ENCODE data around the gene NLGN4X. TPM values are rescaled to one million over a fixed set of nuclear protein-coding genes. Genes with fewer than 3 reads are reported as not detected.

The NLGN4X gene
- total RNA-seq, 1 experiment from 2014 or later, result not detected

DNA sequence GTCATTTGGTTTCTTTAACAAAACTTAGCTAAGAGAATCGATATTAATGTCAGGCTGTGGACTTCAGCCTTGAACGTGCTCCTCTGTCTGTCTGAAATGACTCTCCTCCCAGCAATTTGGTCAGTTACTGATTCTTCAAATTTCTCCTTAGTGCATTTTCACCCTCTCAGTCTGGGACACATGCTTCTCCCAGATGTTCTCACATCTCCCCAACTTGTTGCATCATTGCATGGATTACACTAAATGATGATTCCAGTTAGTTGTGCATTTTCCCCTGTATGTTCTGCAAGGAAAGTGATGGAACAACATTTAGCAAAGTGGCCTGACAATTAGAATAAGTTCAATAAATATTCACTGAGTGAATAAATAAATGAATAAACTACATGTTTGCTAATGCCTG, 94.4 kb downstream of the NLGN4X start:
- CTCF ChIA-PET, result no interaction called here
- Histone ChIP-seq H3K4me1 (ENCODE audit: control insufficient read depth, insufficient read depth, low read length) (no peaks in the 10 kb centered on the region), H3K9me3 (ENCODE audit: control insufficient read depth, insufficient read depth, low read depth, low read length) (no peaks in the 10 kb centered on the region), H3K4me3 (ENCODE audit: low read depth in 2 of 2, low read length in 2 of 2) (no peak overlapping the region), H3K27ac (ENCODE audit: low read length) (no peak overlapping the region), H3K27me3 (ENCODE audit: control insufficient read depth, insufficient read depth, low read length) (no peaks in the 10 kb centered on the region), H3K36me3 (ENCODE audit: control insufficient read depth, insufficient read depth, low read length) (no peaks in the 10 kb centered on the region)
- DNase-seq (ENCODE audit: low read depth, low spot score) (no peak), ATAC-seq (no peak)
- in situ Hi-C loops (cut with HindIII; ENCODE audit: low pct_unique_long_range_greater_than_20kb, low sequenced_read_pairs) (no loop called here), intact Hi-C loops (cut with micrococcal nuclease; ENCODE audit: unreplicated experiment) (no loop called here)
- POLR2A ChIA-PET, result no interaction called here
- TF ChIP-seq, protein P1, sequence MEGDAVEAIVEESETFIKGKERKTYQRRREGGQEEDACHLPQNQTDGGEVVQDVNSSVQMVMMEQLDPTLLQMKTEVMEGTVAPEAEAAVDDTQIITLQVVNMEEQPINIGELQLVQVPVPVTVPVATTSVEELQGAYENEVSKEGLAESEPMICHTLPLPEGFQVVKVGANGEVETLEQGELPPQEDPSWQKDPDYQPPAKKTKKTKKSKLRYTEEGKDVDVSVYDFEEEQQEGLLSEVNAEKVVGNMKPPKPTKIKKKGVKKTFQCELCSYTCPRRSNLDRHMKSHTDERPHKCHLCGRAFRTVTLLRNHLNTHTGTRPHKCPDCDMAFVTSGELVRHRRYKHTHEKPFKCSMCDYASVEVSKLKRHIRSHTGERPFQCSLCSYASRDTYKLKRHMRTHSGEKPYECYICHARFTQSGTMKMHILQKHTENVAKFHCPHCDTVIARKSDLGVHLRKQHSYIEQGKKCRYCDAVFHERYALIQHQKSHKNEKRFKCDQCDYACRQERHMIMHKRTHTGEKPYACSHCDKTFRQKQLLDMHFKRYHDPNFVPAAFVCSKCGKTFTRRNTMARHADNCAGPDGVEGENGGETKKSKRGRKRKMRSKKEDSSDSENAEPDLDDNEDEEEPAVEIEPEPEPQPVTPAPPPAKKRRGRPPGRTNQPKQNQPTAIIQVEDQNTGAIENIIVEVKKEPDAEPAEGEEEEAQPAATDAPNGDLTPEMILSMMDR (IDR thresholded peaks at IDR 0.05), result no peak
- TF ChIP-seq POLR2AphosphoS5 (IDR thresholded peaks at IDR 0.05; ENCODE audit: low read depth, low read length), result no peak
- TF ChIP-seq, protein P2, sequence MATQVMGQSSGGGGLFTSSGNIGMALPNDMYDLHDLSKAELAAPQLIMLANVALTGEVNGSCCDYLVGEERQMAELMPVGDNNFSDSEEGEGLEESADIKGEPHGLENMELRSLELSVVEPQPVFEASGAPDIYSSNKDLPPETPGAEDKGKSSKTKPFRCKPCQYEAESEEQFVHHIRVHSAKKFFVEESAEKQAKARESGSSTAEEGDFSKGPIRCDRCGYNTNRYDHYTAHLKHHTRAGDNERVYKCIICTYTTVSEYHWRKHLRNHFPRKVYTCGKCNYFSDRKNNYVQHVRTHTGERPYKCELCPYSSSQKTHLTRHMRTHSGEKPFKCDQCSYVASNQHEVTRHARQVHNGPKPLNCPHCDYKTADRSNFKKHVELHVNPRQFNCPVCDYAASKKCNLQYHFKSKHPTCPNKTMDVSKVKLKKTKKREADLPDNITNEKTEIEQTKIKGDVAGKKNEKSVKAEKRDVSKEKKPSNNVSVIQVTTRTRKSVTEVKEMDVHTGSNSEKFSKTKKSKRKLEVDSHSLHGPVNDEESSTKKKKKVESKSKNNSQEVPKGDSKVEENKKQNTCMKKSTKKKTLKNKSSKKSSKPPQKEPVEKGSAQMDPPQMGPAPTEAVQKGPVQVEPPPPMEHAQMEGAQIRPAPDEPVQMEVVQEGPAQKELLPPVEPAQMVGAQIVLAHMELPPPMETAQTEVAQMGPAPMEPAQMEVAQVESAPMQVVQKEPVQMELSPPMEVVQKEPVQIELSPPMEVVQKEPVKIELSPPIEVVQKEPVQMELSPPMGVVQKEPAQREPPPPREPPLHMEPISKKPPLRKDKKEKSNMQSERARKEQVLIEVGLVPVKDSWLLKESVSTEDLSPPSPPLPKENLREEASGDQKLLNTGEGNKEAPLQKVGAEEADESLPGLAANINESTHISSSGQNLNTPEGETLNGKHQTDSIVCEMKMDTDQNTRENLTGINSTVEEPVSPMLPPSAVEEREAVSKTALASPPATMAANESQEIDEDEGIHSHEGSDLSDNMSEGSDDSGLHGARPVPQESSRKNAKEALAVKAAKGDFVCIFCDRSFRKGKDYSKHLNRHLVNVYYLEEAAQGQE (IDR thresholded peaks at IDR 0.05; ENCODE audit: insufficient read depth in 1 of 2, low read depth in 2 of 2, low read length in 1 of 2), result no peak
- TF ChIP-seq SIN3A (IDR thresholded peaks at IDR 0.05; ENCODE audit: borderline replicate concordance, insufficient read depth, low read depth, low read length), result no peak
- no peak for TF ChIP-seq TCF7L2 (IDR thresholded peaks at IDR 0.05; ENCODE audit: low read depth, low read length)
- BruUV-seq (replicated peaks), result no TSS peak

DNA sequence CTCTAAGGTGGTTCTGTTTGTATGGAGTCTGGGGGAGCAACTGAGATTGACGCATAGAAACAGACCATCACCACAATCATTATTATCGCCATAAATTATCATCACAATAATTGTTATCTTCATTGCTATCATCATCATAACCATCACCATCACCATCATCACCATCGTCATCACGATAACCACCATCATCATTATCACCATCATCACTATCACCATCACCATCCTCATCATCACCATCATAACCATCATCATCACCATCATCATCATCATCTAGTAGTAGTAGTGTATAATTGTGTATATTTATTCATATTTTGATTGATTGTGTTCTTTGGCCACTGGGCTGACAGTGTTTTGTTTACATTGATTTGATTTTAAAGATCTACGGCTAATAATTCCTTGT, 95.7 kb downstream of the NLGN4X start:
- intact Hi-C loops (cut with micrococcal nuclease; ENCODE audit: unreplicated experiment), result no loop called here
- DNase-seq (ENCODE audit: low read depth, low spot score), result no peak
- Histone ChIP-seq H3K36me3 (ENCODE audit: control insufficient read depth, insufficient read depth, low read length) (no peaks in the 10 kb centered on the region), H3K27me3 (ENCODE audit: control insufficient read depth, insufficient read depth, low read length) (no peaks in the 10 kb centered on the region), H3K9me3 (ENCODE audit: control insufficient read depth, insufficient read depth, low read depth, low read length) (no peaks in the 10 kb centered on the region), H3K4me1 (ENCODE audit: control insufficient read depth, insufficient read depth, low read length) (no peaks in the 10 kb centered on the region), H3K4me3 (ENCODE audit: low read depth in 2 of 2, low read length in 2 of 2) (no peak overlapping the region), H3K27ac (ENCODE audit: low read length) (no peak overlapping the region)
- BruUV-seq (replicated peaks), result no TSS peak
- ATAC-seq, result no peak
- in situ Hi-C loops (cut with HindIII; ENCODE audit: low pct_unique_long_range_greater_than_20kb, low sequenced_read_pairs), result no loop called here
- CTCF ChIA-PET, result no interaction called here
- TF ChIP-seq TCF7L2 (IDR thresholded peaks at IDR 0.05; ENCODE audit: low read depth, low read length) (no peak), SIN3A (IDR thresholded peaks at IDR 0.05; ENCODE audit: borderline replicate concordance, insufficient read depth, low read depth, low read length) (no peak), POLR2AphosphoS5 (IDR thresholded peaks at IDR 0.05; ENCODE audit: low read depth, low read length) (no peak)
- TF ChIP-seq, protein P1 (IDR thresholded peaks at IDR 0.05), result no peak
- TF ChIP-seq, protein P2 (IDR thresholded peaks at IDR 0.05; ENCODE audit: insufficient read depth in 1 of 2, low read depth in 2 of 2, low read length in 1 of 2), result no peak
- POLR2A ChIA-PET, result no interaction called here
